Naive B cell (primary cell): ENCODE data around the gene SLC7A6. TPM values are rescaled to one million over a fixed set of nuclear protein-coding genes. Genes with fewer than 3 reads are reported as not detected.
A peak's percentile ranks its signal among the peaks of the same experiment; 100 is the strongest.

Experiments
- ATAC-seq, 2 donors: fragments of 150-1000 bp; cut with Tn5 transposase; 2 replicates each; pipeline ENCODE4 v1.10.0; 2021; ENCODE audit warnings: low read depth in 2 of 2, mild to moderate bottlenecking in 2 of 2, moderate library complexity in 2 of 2
- DNase-seq: peaks from one replicate; pipeline ENCODE4 v3.0.0; 2022
- H3K27ac Mint-ChIP-seq, 6 donors: one replicate each; pipeline ENCODE4 v1.8.0; 2020 to 2022; ENCODE audit warnings: mild to moderate bottlenecking in 6 of 6, mixed read lengths in 6 of 6, moderate library complexity in 5 of 6, inconsistent platforms in 2 of 6
- H3K27me3 Mint-ChIP-seq, 3 donors: one replicate each; pipeline ENCODE4 v1.8.0; 2021 to 2022; ENCODE audit warnings: mixed read lengths in 3 of 3, mild to moderate bottlenecking in 1 of 3
- H3K36me3 Mint-ChIP-seq, 2 donors: one replicate each; pipeline ENCODE4 v1.8.0; 2020 to 2022; ENCODE audit warnings: mixed read lengths in 2 of 2, inconsistent platforms in 1 of 2, mild to moderate bottlenecking in 1 of 2
- H3K4me1 Mint-ChIP-seq, 3 donors: one replicate each; pipeline ENCODE4 v1.8.0; 2020 to 2022; ENCODE audit warnings: mixed read lengths in 3 of 3, inconsistent platforms in 1 of 3, mild to moderate bottlenecking in 1 of 3, moderate library complexity in 1 of 3
- H3K4me3 Mint-ChIP-seq, 8 donors: one replicate each; pipeline ENCODE4 v1.8.0; 2020 to 2022; ENCODE audit warnings: mild to moderate bottlenecking in 8 of 8, mixed read lengths in 8 of 8, moderate library complexity in 8 of 8, inconsistent platforms in 2 of 8
- H3K9me3 Mint-ChIP-seq, 7 donors: one replicate each; pipeline ENCODE4 v1.8.0; 2020 to 2022; ENCODE audit warnings: mixed read lengths in 7 of 7, mild to moderate bottlenecking in 5 of 7, inconsistent platforms in 2 of 7, moderate library complexity in 1 of 7
- polyA plus RNA-seq, 6 donors: library from polyadenylated mRNA; unstranded; fragments of 300-500 nt; fragmentation: Illumina TruSeq; gene quantifications; one replicate each; pipeline ENCODE4 v1.2.3, GENCODE V29; 2021; ENCODE audit warnings: low read depth in 6 of 6

SLC7A6 gene
- polyA plus RNA-seq, 6 donors from 2014 or later, result 6.5 to 16.4 (median 13.5) TPM

GRCh38 chr16:68270353-68270752, 6.0 kb downstream of the SLC7A6 start:
- peak overlapping the region in 3 of 6 donors; percentile 21 to 61 (median 29) for H3K27ac Mint-ChIP-seq
- peaks cover 5 to 6% of the 10 kb centered on the region in 2 donors for H3K36me3 Mint-ChIP-seq
- no peak for ATAC-seq
- no peaks in the 10 kb centered on the region for H3K27me3 Mint-ChIP-seq
- no peaks in the 10 kb centered on the region for H3K9me3 Mint-ChIP-seq
- DNase-seq, result no peak
- H3K4me1 Mint-ChIP-seq, result peaks cover 36 to 72% (median 64%) of the 10 kb centered on the region in 3 donors
- peak overlapping the region in 1 of 8 donors; percentile 10 for H3K4me3 Mint-ChIP-seq

DNA sequence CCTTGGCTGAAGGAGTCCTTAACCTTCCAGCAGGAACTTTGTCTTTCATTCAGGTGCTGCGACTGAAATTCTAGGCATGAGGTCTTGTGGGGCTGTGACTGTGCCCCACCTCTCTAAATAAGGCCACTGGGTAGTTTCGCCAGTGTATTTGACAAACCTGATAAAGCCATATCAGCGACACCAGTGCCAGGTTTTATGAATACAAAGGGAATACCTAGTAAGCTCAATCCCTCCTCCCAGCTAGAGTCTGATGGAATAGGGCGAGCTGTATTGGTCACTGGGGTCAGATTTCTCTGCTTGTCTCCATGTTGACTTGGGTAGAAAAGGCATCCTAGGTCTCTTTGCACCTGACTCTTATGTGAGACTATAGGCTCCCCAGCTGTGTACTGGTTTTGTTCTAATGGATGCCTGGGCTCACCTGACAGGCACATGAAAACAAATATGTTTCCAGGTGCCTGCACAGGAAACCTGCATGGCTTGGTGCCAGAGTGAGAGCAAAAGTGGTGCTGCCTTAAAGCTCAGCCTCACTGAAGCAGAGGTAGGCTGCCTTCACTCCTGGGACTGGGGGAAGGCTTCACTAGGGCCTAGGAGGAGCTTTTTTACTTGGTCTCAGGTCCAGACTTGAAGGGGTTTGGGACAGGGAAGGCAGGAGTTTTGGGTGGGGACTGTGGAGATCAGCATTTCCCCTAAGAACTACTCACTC, 8.3 kb downstream of the SLC7A6 start:
- Mint-ChIP-seq H3K4me1 (peaks cover 38 to 73% (median 60%) of the 10 kb centered on the region in 3 donors), H3K9me3 (no peaks in the 10 kb centered on the region), H3K27me3 (no peaks in the 10 kb centered on the region), H3K4me3 (peak overlapping the region in 5 of 8 donors; percentile 6 to 82 (median 33)), H3K27ac (peak overlapping the region in 5 of 6 donors; percentile 12 to 87 (median 68)), H3K36me3 (peaks cover 5 to 6% of the 10 kb centered on the region in 2 donors)
- DNase-seq (no peak), ATAC-seq (peak; percentile 39 to 45)

- no peaks in the 10 kb centered on the region for H3K27me3 Mint-ChIP-seq
- peak overlapping the region in 5 of 6 donors; percentile 12 to 87 (median 48) for H3K27ac Mint-ChIP-seq
- no peaks in the 10 kb centered on the region for H3K9me3 Mint-ChIP-seq
- DNase-seq, result no peak
- ATAC-seq, result no peak
- peaks cover 38 to 66% (median 55%) of the 10 kb centered on the region in 3 donors for H3K4me1 Mint-ChIP-seq
- H3K36me3 Mint-ChIP-seq, result peaks cover 5 to 6% of the 10 kb centered on the region in 2 donors
- H3K4me3 Mint-ChIP-seq, result peak overlapping the region in 6 of 8 donors; percentile 5 to 82 (median 44)
Measured at GRCh38 chr16:68273459-68273858, 9.1 kb downstream of the SLC7A6 start.

- Mint-ChIP-seq H3K36me3 (peaks cover 5 to 6% of the 10 kb centered on the region in 2 donors), H3K27me3 (no peaks in the 10 kb centered on the region), H3K4me1 (peaks cover 38 to 66% (median 55%) of the 10 kb centered on the region in 3 donors), H3K27ac (peak overlapping the region in 2 of 6 donors; percentile 12 to 38), H3K9me3 (no peaks in the 10 kb centered on the region), H3K4me3 (peak overlapping the region in 4 of 8 donors; percentile 19 to 51 (median 28))
- no peak for ATAC-seq
- no peak for DNase-seq
Measured at GRCh38 chr16:68273896-68274295, 9.6 kb downstream of the SLC7A6 start.

- peaks cover 33 to 61% (median 49%) of the 10 kb centered on the region in 3 donors for H3K4me1 Mint-ChIP-seq
- H3K27me3 Mint-ChIP-seq, result no peaks in the 10 kb centered on the region
- peaks cover under 1 to 5% of the 10 kb centered on the region in 2 donors for H3K36me3 Mint-ChIP-seq
- no peak overlapping the region for H3K27ac Mint-ChIP-seq
- H3K4me3 Mint-ChIP-seq, result peak overlapping the region in 2 of 8 donors; percentile 16 to 19
- H3K9me3 Mint-ChIP-seq, result no peaks in the 10 kb centered on the region
- DNase-seq (no peak), ATAC-seq (no peak)
Measured at GRCh38 chr16:68274441-68274840, 10.1 kb downstream of the SLC7A6 start.

DNA sequence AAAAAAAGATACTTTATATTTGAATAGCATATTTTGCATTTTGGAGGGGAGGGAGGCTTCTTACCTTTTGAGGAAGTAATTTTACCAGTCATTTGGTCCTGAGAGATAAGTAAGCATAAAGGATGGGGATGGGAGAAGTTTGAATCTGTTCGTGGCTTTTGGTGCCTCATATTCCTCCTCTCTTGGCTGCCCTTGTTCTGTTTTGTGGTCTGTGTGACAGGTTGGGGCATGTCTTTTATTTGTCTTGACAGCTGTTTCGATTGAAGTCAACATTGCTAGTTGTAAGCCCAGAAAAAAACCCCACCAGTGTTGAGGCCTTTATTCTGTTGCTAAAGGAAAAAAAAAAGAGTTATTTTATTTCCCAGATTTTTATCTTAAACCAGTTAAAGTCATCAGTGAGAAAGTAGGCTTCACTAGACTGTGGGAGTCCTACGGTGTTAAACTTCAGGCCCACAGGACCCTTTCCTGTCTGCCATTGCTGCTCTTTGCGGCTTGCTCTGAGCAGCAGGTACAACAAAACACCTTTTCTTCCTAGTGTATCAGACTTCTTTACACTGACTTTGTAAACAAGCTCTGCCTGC, 11.4 kb downstream of the SLC7A6 start:
- DNase-seq (no peak), ATAC-seq (peak; percentile 72 to 81)
- Mint-ChIP-seq H3K9me3 (no peaks in the 10 kb centered on the region), H3K4me3 (peak overlapping the region in 7 of 8 donors; percentile 37 to 73 (median 54)), H3K27me3 (no peaks in the 10 kb centered on the region), H3K36me3 (peaks cover 5 to 7% of the 10 kb centered on the region in 2 donors), H3K27ac (peak overlapping the region; percentile 4 to 91 (median 72)), H3K4me1 (peaks cover 33 to 63% (median 48%) of the 10 kb centered on the region in 3 donors)

DNA sequence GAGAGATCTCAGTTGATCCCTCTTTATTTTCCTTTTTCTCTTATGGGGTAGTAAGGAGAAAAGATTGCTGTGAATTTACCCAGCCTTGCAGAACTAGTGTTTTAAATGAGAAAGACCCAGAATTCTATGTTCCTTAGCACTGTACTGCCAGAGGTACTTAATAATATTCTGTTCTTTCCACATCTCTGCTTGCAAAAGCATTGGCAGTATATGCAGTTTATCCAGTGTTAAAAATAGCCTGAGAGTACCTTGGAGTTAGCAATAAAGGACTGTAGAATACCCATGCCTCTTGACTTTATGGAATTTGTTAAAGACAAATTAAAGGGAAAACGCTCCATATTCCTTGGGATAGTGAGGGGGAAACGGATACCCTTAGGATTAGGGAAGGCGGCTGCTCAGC, 11.9 kb downstream of the SLC7A6 start:
- Mint-ChIP-seq H3K4me3 (peak overlapping the region in 5 of 8 donors; percentile 37 to 73 (median 48)), H3K9me3 (no peaks in the 10 kb centered on the region), H3K4me1 (peaks cover 38 to 62% (median 51%) of the 10 kb centered on the region in 3 donors), H3K27ac (peak overlapping the region in 5 of 6 donors; percentile 30 to 91 (median 78)), H3K36me3 (peaks cover 7 to 8% of the 10 kb centered on the region in 2 donors), H3K27me3 (no peaks in the 10 kb centered on the region)
- DNase-seq (no peak), ATAC-seq (no peak)

DNA sequence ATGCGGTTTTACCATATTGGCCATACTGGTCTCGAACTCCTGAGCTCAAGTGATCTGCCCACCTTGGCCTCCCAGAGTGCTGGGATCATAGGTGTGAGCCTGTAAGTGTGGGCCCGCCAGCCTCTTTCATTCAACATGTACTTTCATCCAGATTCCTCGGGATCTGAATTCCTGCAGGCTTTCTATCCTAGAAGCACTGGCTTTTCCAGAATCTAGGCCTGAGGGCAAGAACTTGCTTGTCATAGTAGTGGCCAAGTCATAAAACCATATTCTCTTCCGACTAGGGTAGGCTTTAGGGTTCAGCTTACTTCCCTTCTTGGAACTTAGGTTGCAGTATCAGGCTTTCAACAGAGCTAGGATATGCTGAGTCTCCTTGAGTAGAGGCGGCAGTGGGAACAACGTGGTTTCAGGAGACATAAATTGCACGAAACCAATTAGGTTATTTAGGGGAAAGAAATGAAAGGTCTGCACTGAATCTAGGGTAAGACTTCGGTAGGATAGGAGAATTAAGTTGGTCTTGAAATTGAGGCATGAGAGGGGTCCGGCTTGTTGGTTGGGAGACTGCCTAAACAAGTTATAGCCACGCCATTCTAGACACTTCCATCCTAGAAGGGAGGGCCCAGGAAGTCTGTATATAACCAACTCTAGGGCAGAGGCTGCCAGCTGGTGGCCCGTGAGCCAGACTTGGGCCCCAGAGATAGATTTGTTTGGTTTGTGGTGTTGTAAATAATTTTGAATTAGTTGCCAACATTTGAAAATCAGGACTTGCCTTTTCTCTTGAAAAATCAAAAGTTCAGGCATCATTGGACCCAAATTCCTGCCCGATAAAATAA, 15.6 kb downstream of the SLC7A6 start:
- DNase-seq, result no peak
- Mint-ChIP-seq H3K27me3 (no peaks in the 10 kb centered on the region), H3K36me3 (peaks cover 7 to 13% of the 10 kb centered on the region in 2 donors), H3K27ac (no peak overlapping the region), H3K4me3 (no peak overlapping the region), H3K4me1 (peaks cover 50 to 65% (median 59%) of the 10 kb centered on the region in 3 donors), H3K9me3 (no peaks in the 10 kb centered on the region)
- ATAC-seq, result no peak

DNA sequence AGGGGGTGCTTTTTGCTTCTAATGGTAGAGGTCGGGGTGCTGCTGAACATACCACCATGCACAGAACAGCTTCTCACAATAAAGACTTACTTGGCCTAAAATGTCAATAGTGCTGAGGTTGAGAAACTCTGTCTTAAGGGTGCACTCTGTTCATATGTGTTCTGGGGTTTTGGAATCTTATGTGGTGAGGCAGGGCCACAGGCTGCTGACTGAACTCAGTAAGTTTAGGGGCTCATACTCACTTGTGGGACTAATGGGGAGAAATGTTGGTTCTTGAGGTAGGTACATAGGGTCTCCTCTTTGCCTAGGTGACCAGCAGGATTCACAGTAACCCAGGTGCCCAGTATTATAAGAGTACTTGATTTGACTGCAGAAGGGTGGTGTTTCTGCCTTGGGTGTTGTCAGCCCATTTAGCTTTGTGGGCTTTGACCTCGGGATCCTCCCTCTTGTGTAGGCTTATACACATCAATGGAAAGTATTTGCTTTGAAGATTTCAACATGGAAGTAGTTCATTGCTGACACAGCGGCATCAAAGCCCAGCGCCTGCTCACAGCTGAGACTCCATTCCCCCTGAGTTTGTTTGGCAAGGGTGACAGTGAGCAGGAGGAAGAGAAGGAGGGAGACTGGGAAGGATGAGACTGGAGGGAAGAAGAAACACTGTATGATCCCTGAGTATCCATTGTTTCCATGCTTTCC, 17.2 kb downstream of the SLC7A6 start:
- Mint-ChIP-seq H3K9me3 (no peaks in the 10 kb centered on the region), H3K27ac (peak overlapping the region in 5 of 6 donors; percentile 52 to 90 (median 80)), H3K36me3 (peaks cover 13% of the 10 kb centered on the region in 2 donors), H3K27me3 (no peaks in the 10 kb centered on the region), H3K4me3 (peak overlapping the region in 4 of 8 donors; percentile 14 to 55 (median 31)), H3K4me1 (peaks cover 47 to 65% (median 58%) of the 10 kb centered on the region in 3 donors)
- ATAC-seq (no peak), DNase-seq (no peak)

DNA sequence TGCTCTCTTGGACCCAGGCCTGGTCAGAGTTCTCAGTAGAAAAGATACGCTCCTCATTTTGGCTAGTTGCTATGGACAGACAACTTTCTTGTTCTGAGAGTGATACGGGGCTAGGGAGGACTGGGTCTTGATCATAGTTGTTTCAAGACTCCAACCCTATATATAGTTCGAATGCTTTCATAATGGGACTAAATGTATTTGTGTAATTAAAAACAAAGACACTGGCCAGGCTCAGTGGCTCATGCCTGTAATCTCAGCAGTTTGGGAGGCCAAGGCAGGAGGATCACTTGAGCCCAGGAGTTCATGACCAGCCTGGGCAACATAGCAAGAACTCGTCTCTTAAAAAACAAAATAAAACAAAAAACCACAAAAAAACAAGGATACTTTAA, 17.7 kb downstream of the SLC7A6 start:
- Mint-ChIP-seq H3K27me3 (no peaks in the 10 kb centered on the region), H3K4me1 (peaks cover 51 to 70% (median 62%) of the 10 kb centered on the region in 3 donors), H3K27ac (peak overlapping the region in 5 of 6 donors; percentile 47 to 90 (median 80)), H3K9me3 (no peaks in the 10 kb centered on the region), H3K36me3 (peaks cover 13 to 15% of the 10 kb centered on the region in 2 donors), H3K4me3 (peak overlapping the region in 3 of 8 donors; percentile 9 to 55 (median 41))
- DNase-seq (no peak), ATAC-seq (no peak)

DNA sequence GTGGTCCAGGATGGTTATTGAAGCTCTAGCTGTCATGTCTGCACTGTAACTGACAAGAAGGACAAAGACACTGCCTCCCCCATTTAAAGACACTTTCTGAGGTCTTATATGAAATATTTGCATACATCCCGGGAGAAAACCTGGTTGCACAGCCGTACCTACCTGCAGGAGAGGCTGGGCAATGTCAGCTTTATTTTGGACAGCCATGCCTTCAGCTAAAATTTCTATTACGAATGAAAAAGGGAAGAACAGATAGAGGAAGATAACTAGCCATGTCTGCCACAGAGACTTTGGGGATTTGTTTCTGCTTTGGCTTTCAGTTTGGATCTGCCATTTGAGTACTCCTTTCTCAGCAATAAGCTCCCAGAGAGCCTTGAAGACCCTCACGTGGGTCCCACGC, 19.0 kb downstream of the SLC7A6 start:
- Mint-ChIP-seq H3K36me3 (peaks cover 15 to 19% of the 10 kb centered on the region in 2 donors), H3K9me3 (peaks cover 0 to 1% (median 0%) of the 10 kb centered on the region in 7 donors), H3K27ac (peak overlapping the region; percentile 71 to 98 (median 90)), H3K27me3 (no peaks in the 10 kb centered on the region), H3K4me3 (peak overlapping the region; percentile 67 to 95 (median 84)), H3K4me1 (peaks cover 62 to 83% (median 75%) of the 10 kb centered on the region in 3 donors)
- DNase-seq (no peak), ATAC-seq (no peak)

- H3K36me3 Mint-ChIP-seq, result peaks cover 15 to 19% of the 10 kb centered on the region in 2 donors
- peak overlapping the region; percentile 67 to 95 (median 84) for H3K4me3 Mint-ChIP-seq
- H3K9me3 Mint-ChIP-seq, result peaks cover 0 to 1% (median 0%) of the 10 kb centered on the region in 7 donors
- DNase-seq (no peak), ATAC-seq (no peak)
- H3K27me3 Mint-ChIP-seq, result no peaks in the 10 kb centered on the region
- H3K27ac Mint-ChIP-seq, result peak overlapping the region; percentile 85 to 98 (median 92)
- H3K4me1 Mint-ChIP-seq, result peaks cover 62 to 89% (median 79%) of the 10 kb centered on the region in 3 donors
Measured at GRCh38 chr16:68283801-68284598, 19.7 kb downstream of the SLC7A6 start.
